Measurements from ENCODE around the gene KCNQ1. TPM values are rescaled to one million over a fixed set of nuclear protein-coding genes. Genes with fewer than 3 reads are reported as not detected.

KCNQ1 gene
- total RNA-seq, 1 experiment from 2014 or later = 2.3 TPM

DNA sequence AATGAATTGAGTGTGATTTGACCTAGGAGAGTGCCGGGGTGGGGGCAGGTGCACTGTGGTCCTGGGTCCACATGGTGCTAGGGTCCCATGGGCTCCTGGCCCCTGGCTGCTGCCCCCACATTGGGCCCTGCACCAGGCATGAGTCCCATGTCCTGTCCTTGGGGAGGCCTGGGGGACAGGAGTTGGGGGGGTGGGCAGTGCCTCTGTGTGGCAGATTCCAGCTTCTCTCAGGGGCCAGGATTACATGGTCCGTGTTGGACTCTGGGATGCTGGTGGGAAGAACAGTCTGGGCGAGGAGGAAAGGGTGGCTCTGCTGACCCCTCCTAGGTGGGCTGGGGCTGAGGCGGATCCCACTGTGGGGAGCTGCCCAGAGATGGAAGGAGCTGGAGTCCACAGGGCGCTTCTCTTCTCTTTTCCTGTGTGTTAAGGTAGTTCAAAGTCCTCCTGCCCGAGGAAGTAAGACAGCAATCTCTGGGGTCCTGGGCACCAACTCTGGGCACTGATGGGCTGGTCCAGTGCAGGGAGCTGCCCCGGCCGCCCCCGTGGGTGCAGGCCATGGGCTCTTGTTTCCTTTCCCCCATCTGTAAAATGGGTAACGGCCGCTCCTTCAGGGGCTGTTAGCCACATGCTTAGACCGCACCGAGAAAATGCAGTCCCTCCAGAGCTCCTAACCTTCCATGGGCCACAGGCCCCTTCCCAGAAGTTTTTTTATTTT is 19.8 kb downstream of the KCNQ1 start:
- DNase-seq = no peak
- TF ChIP-seq, protein P1, sequence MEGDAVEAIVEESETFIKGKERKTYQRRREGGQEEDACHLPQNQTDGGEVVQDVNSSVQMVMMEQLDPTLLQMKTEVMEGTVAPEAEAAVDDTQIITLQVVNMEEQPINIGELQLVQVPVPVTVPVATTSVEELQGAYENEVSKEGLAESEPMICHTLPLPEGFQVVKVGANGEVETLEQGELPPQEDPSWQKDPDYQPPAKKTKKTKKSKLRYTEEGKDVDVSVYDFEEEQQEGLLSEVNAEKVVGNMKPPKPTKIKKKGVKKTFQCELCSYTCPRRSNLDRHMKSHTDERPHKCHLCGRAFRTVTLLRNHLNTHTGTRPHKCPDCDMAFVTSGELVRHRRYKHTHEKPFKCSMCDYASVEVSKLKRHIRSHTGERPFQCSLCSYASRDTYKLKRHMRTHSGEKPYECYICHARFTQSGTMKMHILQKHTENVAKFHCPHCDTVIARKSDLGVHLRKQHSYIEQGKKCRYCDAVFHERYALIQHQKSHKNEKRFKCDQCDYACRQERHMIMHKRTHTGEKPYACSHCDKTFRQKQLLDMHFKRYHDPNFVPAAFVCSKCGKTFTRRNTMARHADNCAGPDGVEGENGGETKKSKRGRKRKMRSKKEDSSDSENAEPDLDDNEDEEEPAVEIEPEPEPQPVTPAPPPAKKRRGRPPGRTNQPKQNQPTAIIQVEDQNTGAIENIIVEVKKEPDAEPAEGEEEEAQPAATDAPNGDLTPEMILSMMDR (conservative IDR thresholded peaks at IDR 0.05) = no peak
- H3K23me2 ChIP-seq (ENCODE audit: insufficient read length, low read depth, low read length, poor library complexity, severe bottlenecking) = no peaks in the 10 kb centered on the region

More for the DNA sequence above, 19.8 kb downstream of the KCNQ1 start:
- Histone ChIP-seq H3T11ph (ENCODE audit: low read length) (no peak overlapping the region), H3K79me2 (ENCODE audit: insufficient read depth, low read length) (no peaks in the 10 kb centered on the region), H3K27me3 (ENCODE audit: insufficient read depth, low read length) (peaks cover 5% of the 10 kb centered on the region), H4K8ac (replicated peaks; ENCODE audit: insufficient read length, low read depth, low read length) (no peak overlapping the region), H2BK5ac (ENCODE audit: insufficient read length, low read length) (no peak overlapping the region), H4K5ac (ENCODE audit: insufficient read length, low read depth, low read length) (no peak overlapping the region), H2BK120ac (ENCODE audit: low read depth, low read length, poor library complexity, severe bottlenecking) (no peak overlapping the region), H3K18ac (ENCODE audit: insufficient read length, low read depth, low read length) (no peak overlapping the region), H4K20me1 (ENCODE audit: control insufficient read depth, insufficient read depth, insufficient read length) (no peaks in the 10 kb centered on the region), H3K4ac (ENCODE audit: low read depth, low read length) (no peak overlapping the region), H3K9ac (ENCODE audit: extremely low read depth, insufficient read length, low read length) (no peak overlapping the region), H3K23ac (ENCODE audit: insufficient read length, low read depth, low read length) (no peak overlapping the region), H3K14ac (ENCODE audit: insufficient read depth, low read length) (no peak overlapping the region), H3K56ac (ENCODE audit: insufficient read length, low read depth, low read length) (no peak overlapping the region), H3K9me3 (ENCODE audit: control insufficient read depth, low read depth, low read length) (no peaks in the 10 kb centered on the region), H2BK20ac (ENCODE audit: low read depth, low read length, poor library complexity, severe bottlenecking) (no peak overlapping the region), H3K27ac (ENCODE audit: insufficient read length, low read depth, low read length) (no peak overlapping the region), H2BK15ac (ENCODE audit: low read depth, low read length) (no peak overlapping the region), H3K4me1 (ENCODE audit: insufficient read depth, low read length) (no peaks in the 10 kb centered on the region), H3K79me1 (ENCODE audit: insufficient read depth, low read depth, low read length, poor library complexity, severe bottlenecking) (no peaks in the 10 kb centered on the region), H3K4me2 (ENCODE audit: insufficient read depth, insufficient read length, low read length) (no peak overlapping the region), H2AFZ (ENCODE audit: low read length) (no peak overlapping the region), H4K91ac (ENCODE audit: insufficient read length, low read depth, low read length) (no peak overlapping the region), H2BK12ac (ENCODE audit: insufficient read length, low read depth, low read length) (no peak overlapping the region), H2AK5ac (ENCODE audit: insufficient read length, low read length) (no peak overlapping the region)
- Mint-ChIP-seq H3K36me3 (ENCODE audit: insufficient read depth in 1 of 3, low read depth in 3 of 3) (no peaks in the 10 kb centered on the region), H3K27me3 (ENCODE audit: low read depth) (peaks cover 65% of the 10 kb centered on the region), H3K4me1 (no peaks in the 10 kb centered on the region), H3K27ac (no peak overlapping the region), H3K9me3 (no peaks in the 10 kb centered on the region), H3K4me3 (no peak overlapping the region)
- WGBS (ENCODE audit: extremely low coverage, insufficient read length, low lambda C conversion rate) = no CpG with 5 or more reads among the region's 13 CpGs

All from H9 (cell line).